Caco-2 (cell line): ENCODE measurements around the gene OR1M1. TPM values are rescaled to one million over a fixed set of nuclear protein-coding genes. Genes with fewer than 3 reads are reported as not detected.
"Not testable (repeated sequence)": the region's sequence is repeated elsewhere in the genome, so short reads cannot be mapped to it uniquely, and the experiment has no call there.

Experiments
- BruUV-seq: library from RNA; stranded (reverse); fragments of 400-500 nt; replicated peaks from 2 replicates; lab custom pipeline; 2021; lab: Mats Ljungman, UMichigan
- CTCF ChIA-PET: fragments of 300-600 bp; sonication (Branson Sonifier 250); formaldehyde crosslinking; loops from one replicate; lab custom pipeline; 2022; ENCODE audit warnings: antibody characterized with exemption; lab: Charles Lee
- POLR2A ChIA-PET: fragments of 300-600 bp; sonication (Branson Sonifier 250); formaldehyde crosslinking; loops from one replicate; lab custom pipeline; 2022; ENCODE audit warnings: antibody characterized with exemption; lab: Charles Lee
- DNase-seq, 2 experiments: peaks; one replicate each; pipeline versions ENCODE4 v3.0.0 to v3.0.0-alpha.2; 2020 to 2022
- H3K27me3 ChIP-seq: replicated peaks from 2 replicates; pipeline ENCODE4 v1.6.0; 2011; ENCODE audit warnings: low read length; ENCODE audit not compliant: control insufficient read depth, insufficient read depth
- H3K36me3 ChIP-seq: 2 replicates; pipeline ENCODE4 v1.5.1; 2011; ENCODE audit warnings: low read length; ENCODE audit not compliant: control insufficient read depth, insufficient read depth
- H3K4me1 ChIP-seq: fragments of 250-450 bp; sonication (Bioruptor Pico); 2 replicates; pipeline ENCODE4 v1.5.1; 2020; ENCODE audit warnings: mild to moderate bottlenecking
- H3K4me3 ChIP-seq: 2 replicates; pipeline ENCODE4 v1.5.1; 2011; ENCODE audit warnings: low read depth, mild to moderate bottlenecking, control low read depth, low read length
- H3K9me3 ChIP-seq: fragments of 250-450 bp; sonication (Bioruptor Pico); 2 replicates; pipeline ENCODE4 v1.5.1; 2020; ENCODE audit warnings: mild to moderate bottlenecking, moderate library complexity
- H3K27ac Mint-ChIP-seq: one replicate; pipeline ENCODE4 v1.8.0; 2022; ENCODE audit warnings: mixed read lengths; ENCODE audit not compliant: unreplicated experiment
- H3K27me3 Mint-ChIP-seq: one replicate; pipeline ENCODE4 v1.8.0; 2022; ENCODE audit warnings: mixed read lengths; ENCODE audit not compliant: insufficient read depth, unreplicated experiment
- H3K36me3 Mint-ChIP-seq: one replicate; pipeline ENCODE4 v1.8.0; 2022; ENCODE audit warnings: mild to moderate bottlenecking, mixed read lengths; ENCODE audit not compliant: insufficient read depth, unreplicated experiment
- H3K4me1 Mint-ChIP-seq: one replicate; pipeline ENCODE4 v1.8.0; 2022; ENCODE audit warnings: low read depth, mixed read lengths; ENCODE audit not compliant: unreplicated experiment
- H3K4me3 Mint-ChIP-seq: one replicate; pipeline ENCODE4 v1.8.0; 2022; ENCODE audit warnings: mild to moderate bottlenecking, moderate library complexity, mixed read lengths; ENCODE audit not compliant: unreplicated experiment
- H3K9me3 Mint-ChIP-seq: one replicate; pipeline ENCODE4 v1.8.0; 2022; ENCODE audit warnings: mixed read lengths; ENCODE audit not compliant: unreplicated experiment
- intact Hi-C: fragments of 100-400 bp; cut with micrococcal nuclease; formaldehyde crosslinking; loops from one replicate; pipeline ENCODE4 v1.10.0; 2022; ENCODE audit not compliant: unreplicated experiment
- total RNA-seq: library from RNA; stranded (reverse); gene quantifications from 2 replicates; pipeline ENCODE4 v1.2.3, GENCODE V29; 2022
- TF ChIP-seq, protein P1 (sequence below), 2 experiments: fragments of 200-600 bp in 1 of 2; IDR thresholded peaks; 1 replicate in 1 of 2; 2 replicates in 1 of 2; pipeline versions ENCODE4 v1.5.1 to v1.8.0; 2011 to 2022; ENCODE audit warnings: antibody characterized with exemption in 1 of 2, control low read depth in 1 of 2, inconsistent platforms in 1 of 2, low read depth in 1 of 2, low read length in 1 of 2, mild to moderate bottlenecking in 1 of 2, moderate library complexity in 1 of 2; ENCODE audit not compliant: insufficient read depth in 1 of 2, severe bottlenecking in 1 of 2, unreplicated experiment in 1 of 2

OR1M1 gene
- total RNA-seq, 1 experiment from 2014 or later: not detected

DNA sequence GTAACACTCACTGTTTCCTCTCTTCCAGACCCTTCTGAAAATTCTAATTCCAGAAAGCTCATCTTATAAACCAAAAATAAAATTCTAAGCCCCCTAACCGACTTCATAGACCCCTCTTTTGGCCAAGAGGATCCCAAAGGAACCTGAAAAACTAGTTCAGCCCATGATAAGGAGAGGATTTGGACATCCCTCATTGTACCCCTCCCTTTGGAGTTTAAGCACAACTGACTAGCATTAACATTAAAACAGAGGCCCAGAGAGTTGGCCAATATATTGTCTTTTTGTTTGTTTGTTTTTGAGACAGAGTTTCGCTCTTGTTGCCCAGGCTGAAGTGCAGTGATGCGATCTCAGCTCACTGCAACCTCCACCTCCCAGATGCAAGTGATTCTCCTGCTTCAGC lies 42.4 kb upstream of the OR1M1 start:
- H3K4me1 ChIP-seq: no peaks in the 10 kb centered on the region
- H3K4me1 Mint-ChIP-seq: no peaks in the 10 kb centered on the region
- H3K36me3 ChIP-seq: no peaks in the 10 kb centered on the region
- BruUV-seq: no TSS peak
- H3K4me3 ChIP-seq: no peak overlapping the region
- TF ChIP-seq, protein P1, sequence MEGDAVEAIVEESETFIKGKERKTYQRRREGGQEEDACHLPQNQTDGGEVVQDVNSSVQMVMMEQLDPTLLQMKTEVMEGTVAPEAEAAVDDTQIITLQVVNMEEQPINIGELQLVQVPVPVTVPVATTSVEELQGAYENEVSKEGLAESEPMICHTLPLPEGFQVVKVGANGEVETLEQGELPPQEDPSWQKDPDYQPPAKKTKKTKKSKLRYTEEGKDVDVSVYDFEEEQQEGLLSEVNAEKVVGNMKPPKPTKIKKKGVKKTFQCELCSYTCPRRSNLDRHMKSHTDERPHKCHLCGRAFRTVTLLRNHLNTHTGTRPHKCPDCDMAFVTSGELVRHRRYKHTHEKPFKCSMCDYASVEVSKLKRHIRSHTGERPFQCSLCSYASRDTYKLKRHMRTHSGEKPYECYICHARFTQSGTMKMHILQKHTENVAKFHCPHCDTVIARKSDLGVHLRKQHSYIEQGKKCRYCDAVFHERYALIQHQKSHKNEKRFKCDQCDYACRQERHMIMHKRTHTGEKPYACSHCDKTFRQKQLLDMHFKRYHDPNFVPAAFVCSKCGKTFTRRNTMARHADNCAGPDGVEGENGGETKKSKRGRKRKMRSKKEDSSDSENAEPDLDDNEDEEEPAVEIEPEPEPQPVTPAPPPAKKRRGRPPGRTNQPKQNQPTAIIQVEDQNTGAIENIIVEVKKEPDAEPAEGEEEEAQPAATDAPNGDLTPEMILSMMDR (IDR thresholded peaks at IDR 0.05; ENCODE audit: insufficient read depth in 1 of 2, low read depth in 1 of 2, low read length in 1 of 2, severe bottlenecking in 1 of 2, unreplicated experiment in 1 of 2): no peak
- H3K36me3 Mint-ChIP-seq: no peaks in the 10 kb centered on the region
- H3K27ac Mint-ChIP-seq: no peak overlapping the region
- H3K9me3 ChIP-seq: no peaks in the 10 kb centered on the region
- H3K27me3 ChIP-seq: no peaks in the 10 kb centered on the region
- intact Hi-C loops: no loop called here
- no peak for DNase-seq
- peaks cover 19% of the 10 kb centered on the region for H3K9me3 Mint-ChIP-seq
- ChIA-PET POLR2A (no interaction called here), CTCF (no interaction called here)
- H3K27me3 Mint-ChIP-seq: no peaks in the 10 kb centered on the region
- no peak overlapping the region for H3K4me3 Mint-ChIP-seq

DNA sequence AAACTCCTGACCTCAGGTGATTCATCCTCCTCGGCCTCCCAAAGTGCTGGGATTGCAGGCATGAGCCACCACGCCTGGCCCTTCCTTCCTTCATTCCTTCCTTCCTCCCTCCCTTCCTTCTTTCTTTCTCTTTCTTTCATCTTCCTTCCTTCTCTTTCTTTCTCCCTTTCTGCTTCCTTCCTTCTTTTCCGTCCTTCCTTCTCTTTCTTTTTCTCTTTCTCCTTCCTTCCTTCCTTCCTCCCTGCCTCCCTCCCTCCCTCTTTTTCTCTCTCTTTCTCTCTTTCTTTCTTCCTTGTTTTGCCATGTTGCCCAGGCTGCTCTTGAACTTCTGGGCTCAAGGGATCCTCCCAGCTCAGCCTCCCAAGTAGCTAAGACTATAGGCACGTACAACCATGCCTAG lies 40.2 kb upstream of the OR1M1 start:
- Mint-ChIP-seq H3K4me3 (no peak overlapping the region), H3K4me1 (no peaks in the 10 kb centered on the region), H3K27me3 (no peaks in the 10 kb centered on the region), H3K9me3 (peaks cover 19% of the 10 kb centered on the region), H3K36me3 (no peaks in the 10 kb centered on the region), H3K27ac (no peak overlapping the region)
- Histone ChIP-seq H3K4me1 (no peaks in the 10 kb centered on the region), H3K36me3 (no peaks in the 10 kb centered on the region), H3K9me3 (no peaks in the 10 kb centered on the region), H3K4me3 (no peak overlapping the region), H3K27me3 (no peaks in the 10 kb centered on the region)
- BruUV-seq: no TSS peak
- no peak for DNase-seq
- TF ChIP-seq, protein P1 (IDR thresholded peaks at IDR 0.05; ENCODE audit: insufficient read depth in 1 of 2, low read depth in 1 of 2, low read length in 1 of 2, severe bottlenecking in 1 of 2, unreplicated experiment in 1 of 2): no peak
- intact Hi-C loops: no loop called here
- ChIA-PET CTCF (no interaction called here), POLR2A (no interaction called here)

- Histone ChIP-seq H3K9me3 (no peaks in the 10 kb centered on the region), H3K4me3 (no peak overlapping the region), H3K27me3 (no peaks in the 10 kb centered on the region), H3K4me1 (no peaks in the 10 kb centered on the region), H3K36me3 (no peaks in the 10 kb centered on the region)
- ChIA-PET POLR2A (no interaction called here), CTCF (no interaction called here)
- no peak overlapping the region for H3K27ac Mint-ChIP-seq
- no peaks in the 10 kb centered on the region for H3K36me3 Mint-ChIP-seq
- DNase-seq: no peak
- no TSS peak for BruUV-seq
- H3K4me3 Mint-ChIP-seq: no peak overlapping the region
- no peaks in the 10 kb centered on the region for H3K27me3 Mint-ChIP-seq
- H3K4me1 Mint-ChIP-seq: no peaks in the 10 kb centered on the region
- H3K9me3 Mint-ChIP-seq: peaks cover 21% of the 10 kb centered on the region
- intact Hi-C loops: no loop called here
- TF ChIP-seq, protein P1 (IDR thresholded peaks at IDR 0.05; ENCODE audit: insufficient read depth in 1 of 2, low read depth in 1 of 2, low read length in 1 of 2, severe bottlenecking in 1 of 2, unreplicated experiment in 1 of 2): no peak
These were observed 34.0 kb upstream of the OR1M1 start for GRCh38 chr19:9052894-9053293.

- H3K4me1 Mint-ChIP-seq, H3K9me3 ChIP-seq, H3K27me3 Mint-ChIP-seq, H3K4me3 Mint-ChIP-seq, CTCF ChIA-PET, BruUV-seq, H3K27me3 ChIP-seq, H3K27ac Mint-ChIP-seq, H3K36me3 Mint-ChIP-seq, intact Hi-C loops, H3K36me3 ChIP-seq, H3K4me1 ChIP-seq, POLR2A ChIA-PET, DNase-seq, H3K4me3 ChIP-seq: not testable (repeated sequence)
- peaks cover 25% of the 10 kb centered on the region for H3K9me3 Mint-ChIP-seq
These were observed 33.2 kb upstream of the OR1M1 start for GRCh38 chr19:9053674-9054073.
